ENCODE results near the gene DEPP1. TPM values are rescaled to one million over a fixed set of nuclear protein-coding genes. Genes with fewer than 3 reads are reported as not detected.
A peak's percentile ranks its signal among the peaks of the same experiment; 100 is the strongest.

Gene DEPP1
- total RNA-seq, 1 experiment from 2014 or later, result 0.54 TPM

DNA sequence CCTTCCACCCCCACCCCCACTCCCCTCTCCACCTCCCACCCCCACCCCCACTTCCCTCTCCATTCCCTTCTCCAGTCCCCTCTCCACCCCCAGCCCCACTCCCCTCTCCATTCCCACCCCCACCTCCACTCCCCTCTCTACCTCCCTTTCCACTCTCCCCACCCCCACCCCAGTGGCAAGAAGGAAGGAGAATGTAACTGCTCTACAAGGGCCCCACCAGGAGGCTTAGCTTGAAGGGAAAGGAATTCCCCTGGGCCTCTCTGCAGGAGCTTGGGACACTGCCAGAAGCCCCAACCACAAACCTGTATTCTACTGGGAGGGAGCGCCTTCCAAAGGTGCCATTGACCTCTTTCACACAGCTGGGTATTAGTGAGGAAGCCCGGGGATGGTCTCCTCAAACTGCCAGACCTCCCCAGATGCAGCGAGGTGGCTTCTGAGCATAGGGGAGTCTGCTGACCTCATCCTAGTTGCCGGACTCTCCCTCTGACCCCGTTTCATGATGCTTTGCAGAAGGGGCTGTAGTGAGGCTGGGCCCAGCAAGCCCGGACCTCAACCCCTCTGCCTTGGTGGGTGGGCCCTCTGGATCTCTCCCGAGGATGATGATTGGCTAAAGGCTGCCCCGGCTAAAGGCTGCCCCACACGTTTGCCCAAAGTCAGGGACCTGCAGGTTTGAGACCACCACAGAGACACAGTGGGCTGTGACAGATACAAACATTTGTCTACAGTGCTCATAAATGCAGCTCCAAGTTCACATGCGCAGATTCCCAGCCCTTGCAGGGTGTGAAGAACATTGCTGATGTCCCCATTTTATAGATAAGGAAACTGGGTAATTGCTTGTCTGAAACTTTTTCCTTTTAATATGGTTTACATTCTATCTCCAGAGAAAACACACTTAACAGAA is 2.9 kb downstream of the DEPP1 start:
- intact Hi-C loops (cut with micrococcal nuclease; ENCODE audit: unreplicated experiment), result loop anchor here (5.0 to 10.0 kb wide), 2 partner anchors 43 to 1301 kb away; no protein-coding TSS in a partner anchor
- ChIA-PET CTCF (interaction anchor here (0.5 to 1.0 kb wide), 5 partner anchors 43 to 1354 kb away, joined by 3 to 10 read pairs (median 4); no protein-coding TSS in a partner anchor), POLR2A (ENCODE audit: low non-redundant PET) (no interaction called here)
- DNase-seq (ENCODE audit: low spot score), result peak; percentile 50
- H3K36me3 ChIP-seq (ENCODE audit: insufficient read depth, low read length, poor library complexity, severe bottlenecking), result no peaks in the 10 kb centered on the region
- no TSS peak for BruUV-seq (replicated peaks)
- no peak overlapping the region for H3K4me3 ChIP-seq (ENCODE audit: low read depth, low read length, poor library complexity, severe bottlenecking)
- H3K4me1 ChIP-seq (ENCODE audit: insufficient read depth, low read length, poor library complexity, severe bottlenecking), result peaks cover 31% of the 10 kb centered on the region
- H3K27ac ChIP-seq (ENCODE audit: low read depth, low read length, poor library complexity, severe bottlenecking), result no peak overlapping the region
- no peaks in the 10 kb centered on the region for H3K27me3 ChIP-seq (replicated peaks; ENCODE audit: insufficient read depth, low read depth, low read length, poor library complexity)
- no peaks in the 10 kb centered on the region for H3K9me3 ChIP-seq (ENCODE audit: low read depth, low read length, poor library complexity, severe bottlenecking)
- TF ChIP-seq, protein P1, sequence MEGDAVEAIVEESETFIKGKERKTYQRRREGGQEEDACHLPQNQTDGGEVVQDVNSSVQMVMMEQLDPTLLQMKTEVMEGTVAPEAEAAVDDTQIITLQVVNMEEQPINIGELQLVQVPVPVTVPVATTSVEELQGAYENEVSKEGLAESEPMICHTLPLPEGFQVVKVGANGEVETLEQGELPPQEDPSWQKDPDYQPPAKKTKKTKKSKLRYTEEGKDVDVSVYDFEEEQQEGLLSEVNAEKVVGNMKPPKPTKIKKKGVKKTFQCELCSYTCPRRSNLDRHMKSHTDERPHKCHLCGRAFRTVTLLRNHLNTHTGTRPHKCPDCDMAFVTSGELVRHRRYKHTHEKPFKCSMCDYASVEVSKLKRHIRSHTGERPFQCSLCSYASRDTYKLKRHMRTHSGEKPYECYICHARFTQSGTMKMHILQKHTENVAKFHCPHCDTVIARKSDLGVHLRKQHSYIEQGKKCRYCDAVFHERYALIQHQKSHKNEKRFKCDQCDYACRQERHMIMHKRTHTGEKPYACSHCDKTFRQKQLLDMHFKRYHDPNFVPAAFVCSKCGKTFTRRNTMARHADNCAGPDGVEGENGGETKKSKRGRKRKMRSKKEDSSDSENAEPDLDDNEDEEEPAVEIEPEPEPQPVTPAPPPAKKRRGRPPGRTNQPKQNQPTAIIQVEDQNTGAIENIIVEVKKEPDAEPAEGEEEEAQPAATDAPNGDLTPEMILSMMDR (conservative IDR thresholded peaks at IDR 0.05; ENCODE audit: low read depth, low read length), result no peak
- no peak for TF ChIP-seq EZH2 (IDR thresholded peaks at IDR 0.05; ENCODE audit: borderline replicate concordance, low read depth, low read length, poor library complexity, severe bottlenecking)

DNA sequence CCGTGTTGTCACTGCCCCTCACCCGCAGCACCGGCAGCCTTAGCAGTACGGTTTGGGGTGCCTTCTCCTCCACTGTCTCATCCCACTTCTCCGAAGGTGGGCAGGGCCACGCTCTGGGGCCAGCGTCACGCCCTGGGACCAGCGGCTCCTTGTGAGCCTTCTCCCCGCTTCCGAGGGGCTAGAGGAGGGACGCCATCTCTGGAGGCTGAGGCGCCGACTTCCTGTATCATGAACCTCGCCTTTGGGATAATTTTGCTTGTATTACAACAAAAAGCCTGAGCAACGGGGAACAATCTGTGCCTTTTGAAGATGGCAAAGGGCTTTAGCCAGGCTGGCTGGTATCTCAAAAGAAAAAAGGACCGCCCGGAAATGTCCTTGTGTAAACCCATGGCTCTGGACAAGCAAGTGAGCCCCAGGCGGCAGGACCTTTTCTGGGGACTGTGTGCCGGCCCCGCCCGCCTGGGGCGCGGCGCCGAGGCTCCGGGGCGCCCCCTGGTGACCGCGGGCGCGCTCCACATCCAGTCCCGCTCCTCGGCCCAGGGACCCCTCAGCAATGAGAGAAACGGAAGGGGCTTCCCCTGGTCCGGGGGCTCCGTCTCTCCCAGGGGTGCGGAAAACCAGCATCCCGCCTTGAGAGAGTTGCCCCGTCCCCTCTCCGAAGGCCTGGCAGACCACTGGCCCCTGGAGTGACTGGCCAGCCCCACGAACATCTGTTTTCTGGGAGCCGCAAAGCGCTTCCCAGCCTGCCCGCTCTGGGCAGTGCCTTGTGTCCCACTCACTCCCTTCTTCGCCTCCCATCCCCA is 3.8 kb downstream of the DEPP1 start:
- intact Hi-C loops (cut with micrococcal nuclease; ENCODE audit: unreplicated experiment), result loop anchor here (5.0 to 10.0 kb wide), 2 partner anchors 43 to 1300 kb away; no protein-coding TSS in a partner anchor
- no TSS peak for BruUV-seq (replicated peaks)
- Histone ChIP-seq H3K9me3 (ENCODE audit: low read depth, low read length, poor library complexity, severe bottlenecking) (no peaks in the 10 kb centered on the region), H3K27ac (ENCODE audit: low read depth, low read length, poor library complexity, severe bottlenecking) (peak overlapping the region; percentile 65), H3K36me3 (ENCODE audit: insufficient read depth, low read length, poor library complexity, severe bottlenecking) (no peaks in the 10 kb centered on the region), H3K4me3 (ENCODE audit: low read depth, low read length, poor library complexity, severe bottlenecking) (peak overlapping the region; percentile 50), H3K27me3 (replicated peaks; ENCODE audit: insufficient read depth, low read depth, low read length, poor library complexity) (no peaks in the 10 kb centered on the region), H3K4me1 (ENCODE audit: insufficient read depth, low read length, poor library complexity, severe bottlenecking) (peaks cover 31% of the 10 kb centered on the region)
- ChIA-PET POLR2A (ENCODE audit: low non-redundant PET) (no interaction called here), CTCF (interaction anchor here (0.9 kb wide), 1 partner anchor 64 kb away, joined by 4 read pairs; no protein-coding TSS in a partner anchor)
- no peak for TF ChIP-seq EZH2 (IDR thresholded peaks at IDR 0.05; ENCODE audit: borderline replicate concordance, low read depth, low read length, poor library complexity, severe bottlenecking)
- TF ChIP-seq, protein P1 (conservative IDR thresholded peaks at IDR 0.05; ENCODE audit: low read depth, low read length), result peak; percentile 76
- DNase-seq (ENCODE audit: low spot score), result peak; percentile 68

DNA sequence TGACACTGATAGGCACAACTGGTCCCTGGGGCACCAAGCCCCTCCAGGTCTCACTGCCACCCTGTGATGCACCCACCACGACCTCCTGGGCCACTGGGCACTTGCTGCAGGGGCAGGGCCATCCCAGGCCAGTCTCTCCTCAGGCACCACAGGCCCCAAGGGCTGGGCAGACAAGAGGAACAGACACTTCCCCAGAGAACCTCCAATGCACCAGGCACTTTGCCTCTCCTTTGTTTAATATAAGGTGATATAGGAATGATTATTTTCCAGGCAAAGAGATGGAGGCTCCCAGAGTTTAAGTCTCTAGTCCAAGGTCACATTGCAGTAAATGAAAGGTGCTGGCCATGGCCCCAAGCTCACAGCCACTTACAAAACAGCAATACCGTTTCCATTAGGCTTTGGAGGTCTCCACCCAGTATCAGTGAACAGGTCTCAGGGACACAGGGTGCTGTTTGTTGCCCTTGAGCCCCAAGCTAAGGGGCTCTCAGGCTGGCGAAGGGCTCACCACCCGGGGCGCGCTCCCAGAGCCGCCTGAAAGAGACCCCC is 4.5 kb downstream of the DEPP1 start:
- H3K27me3 ChIP-seq (replicated peaks; ENCODE audit: insufficient read depth, low read depth, low read length, poor library complexity), result no peaks in the 10 kb centered on the region

More for the DNA sequence above, 4.5 kb downstream of the DEPP1 start:
- ChIA-PET POLR2A (ENCODE audit: low non-redundant PET) (no interaction called here), CTCF (interaction anchor here (1.2 kb wide), 1 partner anchor 10 kb away, joined by 3 read pairs; no protein-coding TSS in a partner anchor)
- H3K4me1 ChIP-seq (ENCODE audit: insufficient read depth, low read length, poor library complexity, severe bottlenecking), result peaks cover 27% of the 10 kb centered on the region
- H3K9me3 ChIP-seq (ENCODE audit: low read depth, low read length, poor library complexity, severe bottlenecking), result no peaks in the 10 kb centered on the region
- no peak for DNase-seq (ENCODE audit: low spot score)
- intact Hi-C loops (cut with micrococcal nuclease; ENCODE audit: unreplicated experiment), result loop anchor here (10.0 kb wide), 1 partner anchor 1299 kb away; no protein-coding TSS in a partner anchor
- H3K4me3 ChIP-seq (ENCODE audit: low read depth, low read length, poor library complexity, severe bottlenecking), result peak overlapping the region; percentile 50
- peak overlapping the region; percentile 65 for H3K27ac ChIP-seq (ENCODE audit: low read depth, low read length, poor library complexity, severe bottlenecking)
- TF ChIP-seq, protein P1 (conservative IDR thresholded peaks at IDR 0.05; ENCODE audit: low read depth, low read length), result no peak
- no peak for TF ChIP-seq EZH2 (IDR thresholded peaks at IDR 0.05; ENCODE audit: borderline replicate concordance, low read depth, low read length, poor library complexity, severe bottlenecking)
- no TSS peak for BruUV-seq (replicated peaks)
- no peaks in the 10 kb centered on the region for H3K36me3 ChIP-seq (ENCODE audit: insufficient read depth, low read length, poor library complexity, severe bottlenecking)

Measured in A673 (cell line).